ENCODE data around the gene MYBPC2.

DNA sequence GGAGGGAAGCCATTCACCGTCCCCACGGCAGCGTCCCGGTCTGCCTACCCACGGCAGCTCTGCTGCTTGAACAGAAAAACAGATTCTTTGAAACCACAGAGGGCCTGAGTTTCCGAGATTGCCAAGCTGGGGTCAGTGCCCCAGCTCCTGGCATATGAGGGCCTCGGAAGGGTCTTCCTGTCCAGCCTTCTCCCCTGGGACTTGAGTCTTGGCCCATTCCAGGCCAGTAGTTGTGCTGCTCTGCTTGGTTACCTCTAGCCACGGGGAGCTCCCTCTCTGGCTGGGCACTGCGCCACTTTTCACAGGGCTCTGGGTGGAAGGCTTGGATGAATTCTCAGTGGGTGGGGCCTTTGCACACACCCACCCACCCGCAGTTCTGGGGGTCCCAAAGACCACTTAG, 22.6 kb upstream of the MYBPC2 start:
- TF ChIP-seq POLR2AphosphoS5 (IDR thresholded peaks at IDR 0.05; ENCODE audit: borderline replicate concordance, low read depth, low read length): no peak
- TF ChIP-seq EZH2 (IDR thresholded peaks at IDR 0.05): no peak
- TF ChIP-seq FOXP2 (optimal IDR thresholded peaks at IDR 0.05; ENCODE audit: control extremely low read depth, extremely low read length, insufficient read depth): no peak

Data from SK-N-MC (cell line).